PC-9 (cell line): Measurements from ENCODE around the gene LACRT. TPM values are rescaled to one million over a fixed set of nuclear protein-coding genes. Genes with fewer than 3 reads are reported as not detected.

Experiments
- BruUV-seq: library from RNA; stranded (reverse); fragments of 400-500 nt; replicated peaks from 2 replicates; lab custom pipeline; 2021; lab: Mats Ljungman, UMichigan
- CTCF ChIA-PET: fragments of 300-600 bp; sonication (Branson Sonifier 250); formaldehyde crosslinking; loops from one replicate; lab custom pipeline; 2022; ENCODE audit warnings: antibody characterized with exemption; lab: Charles Lee
- POLR2A ChIA-PET: fragments of 300-600 bp; sonication (Branson Sonifier 250); formaldehyde crosslinking; loops from one replicate; lab custom pipeline; 2022; ENCODE audit warnings: antibody characterized with exemption; ENCODE audit not compliant: unreplicated experiment; lab: Charles Lee
- DNase-seq, 2 experiments: peaks; one replicate each; pipeline versions ENCODE4 v3.0.0 to v3.0.0-alpha.2; 2015 to 2022; ENCODE audit warnings: mixed read lengths in 1 of 2
- H2AFZ ChIP-seq: fragments of 200-600 bp; sonication (generic); 2 replicates; pipeline ENCODE4 v1.8.1; 2017; ENCODE audit warnings: antibody characterized with exemption
- H3F3A ChIP-seq: fragments of 200-600 bp; sonication (generic); 2 replicates; pipeline ENCODE4 v1.8.1; 2017; ENCODE audit warnings: antibody characterized with exemption, mild to moderate bottlenecking, low read depth; ENCODE audit not compliant: insufficient read depth
- H3K27ac ChIP-seq: fragments of 200-600 bp; sonication (generic); 2 replicates; pipeline ENCODE4 v1.6.1; 2016; ENCODE audit warnings: mixed run types
- H3K27me3 ChIP-seq: fragments of 200-600 bp; sonication (generic); 2 replicates; pipeline ENCODE4 v1.6.1; 2016; ENCODE audit warnings: low read depth, mixed run types; ENCODE audit not compliant: insufficient read depth
- H3K36me3 ChIP-seq: fragments of 200-600 bp; sonication (generic); 2 replicates; pipeline ENCODE4 v1.6.1; 2016; ENCODE audit warnings: low read depth, mixed run types
- H3K4me1 ChIP-seq: fragments of 200-600 bp; sonication (generic); replicated peaks from 2 replicates; pipeline ENCODE4 v1.6.1; 2016; ENCODE audit warnings: mixed run types; ENCODE audit not compliant: insufficient read depth
- H3K4me2 ChIP-seq: fragments of 200-600 bp; sonication (generic); 2 replicates; pipeline ENCODE4 v1.6.1; 2017; ENCODE audit warnings: mixed run types
- H3K4me3 ChIP-seq: fragments of 200-600 bp; sonication (generic); 2 replicates; pipeline ENCODE4 v1.6.1; 2016; ENCODE audit warnings: mixed run types
- H3K79me2 ChIP-seq: fragments of 200-600 bp; sonication (generic); 2 replicates; pipeline ENCODE4 v1.6.1; 2017; ENCODE audit warnings: low read depth, mixed run types
- H3K9me2 ChIP-seq: fragments of 200-600 bp; sonication (generic); 2 replicates; pipeline ENCODE4 v1.8.1; 2017; ENCODE audit warnings: mild to moderate bottlenecking; ENCODE audit not compliant: insufficient read depth
- H3K9me3 ChIP-seq: fragments of 200-600 bp; sonication (generic); 2 replicates; pipeline ENCODE4 v1.8.1; 2016; ENCODE audit warnings: low read depth; ENCODE audit not compliant: insufficient read depth
- H4K20me1 ChIP-seq: fragments of 200-600 bp; sonication (generic); 2 replicates; pipeline ENCODE4 v1.8.1; 2017; ENCODE audit not compliant: insufficient read depth
- EZH2 ChIP-seq: fragments of 200-600 bp; sonication (generic); IDR thresholded peaks from 2 replicates; pipeline ENCODE4 v1.8.0; 2017; ENCODE audit warnings: antibody characterized with exemption, low read depth
- intact Hi-C: fragments of 100-400 bp; cut with micrococcal nuclease; formaldehyde crosslinking; loops from one replicate; pipeline ENCODE4 v1.10.0; 2022; ENCODE audit not compliant: unreplicated experiment
- total RNA-seq: library from RNA; stranded (reverse); gene quantifications from 2 replicates; pipeline ENCODE4 v1.2.3, GENCODE V29; 2021
- TF ChIP-seq, protein P1 (sequence below): fragments of 200-600 bp; sonication (generic); conservative IDR thresholded peaks from 2 replicates; pipeline ENCODE4 v1.6.1; 2017; ENCODE audit warnings: mixed run types, antibody characterized with exemption, mild to moderate bottlenecking, moderate library complexity

The LACRT gene
- total RNA-seq, 1 experiment from 2014 or later = not detected

DNA sequence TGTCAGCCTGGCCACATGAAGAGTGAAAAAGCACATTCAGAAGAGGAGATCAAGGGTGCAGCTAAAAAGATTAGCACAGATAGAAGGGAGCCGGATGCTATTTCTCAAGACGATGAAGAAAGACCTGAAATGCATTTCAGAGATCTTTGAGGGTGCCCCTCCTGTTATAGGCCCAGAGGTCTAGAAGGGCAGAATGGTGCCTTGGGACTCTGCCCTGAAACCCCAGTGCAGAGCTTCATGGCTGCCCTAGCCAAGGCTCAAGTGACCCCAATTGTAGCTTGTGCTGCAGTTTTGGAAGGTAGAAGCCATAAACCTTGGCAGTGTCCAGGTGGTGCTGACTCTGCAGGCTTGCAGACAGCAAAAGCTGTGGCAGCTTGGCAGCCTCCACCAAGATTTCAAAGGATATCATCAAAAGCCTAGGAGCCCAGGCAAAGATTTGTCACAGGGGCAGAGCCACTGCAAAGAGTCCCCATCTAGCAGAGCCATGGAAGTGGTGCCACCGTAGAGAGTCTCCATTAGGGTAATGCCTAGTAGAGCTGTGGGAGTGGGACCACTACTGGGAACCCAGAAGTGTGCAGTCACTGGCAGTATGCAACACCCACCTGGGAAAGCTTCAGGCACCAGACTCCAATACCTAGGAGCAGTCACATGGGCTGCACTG lies 6.4 kb downstream of the LACRT start:
- Histone ChIP-seq H3K27ac (no peak overlapping the region), H3K4me3 (no peak overlapping the region), H3K9me2 (no peaks in the 10 kb centered on the region), H3K27me3 (peaks cover 22% of the 10 kb centered on the region), H3K79me2 (no peaks in the 10 kb centered on the region), H3K4me2 (no peak overlapping the region), H3K4me1 (no peaks in the 10 kb centered on the region), H2AFZ (no peak overlapping the region), H3K9me3 (no peaks in the 10 kb centered on the region), H3F3A (no peaks in the 10 kb centered on the region), H4K20me1 (no peaks in the 10 kb centered on the region), H3K36me3 (no peaks in the 10 kb centered on the region)
- POLR2A ChIA-PET = no interaction called here
- no peak for DNase-seq
- TF ChIP-seq, protein P1, sequence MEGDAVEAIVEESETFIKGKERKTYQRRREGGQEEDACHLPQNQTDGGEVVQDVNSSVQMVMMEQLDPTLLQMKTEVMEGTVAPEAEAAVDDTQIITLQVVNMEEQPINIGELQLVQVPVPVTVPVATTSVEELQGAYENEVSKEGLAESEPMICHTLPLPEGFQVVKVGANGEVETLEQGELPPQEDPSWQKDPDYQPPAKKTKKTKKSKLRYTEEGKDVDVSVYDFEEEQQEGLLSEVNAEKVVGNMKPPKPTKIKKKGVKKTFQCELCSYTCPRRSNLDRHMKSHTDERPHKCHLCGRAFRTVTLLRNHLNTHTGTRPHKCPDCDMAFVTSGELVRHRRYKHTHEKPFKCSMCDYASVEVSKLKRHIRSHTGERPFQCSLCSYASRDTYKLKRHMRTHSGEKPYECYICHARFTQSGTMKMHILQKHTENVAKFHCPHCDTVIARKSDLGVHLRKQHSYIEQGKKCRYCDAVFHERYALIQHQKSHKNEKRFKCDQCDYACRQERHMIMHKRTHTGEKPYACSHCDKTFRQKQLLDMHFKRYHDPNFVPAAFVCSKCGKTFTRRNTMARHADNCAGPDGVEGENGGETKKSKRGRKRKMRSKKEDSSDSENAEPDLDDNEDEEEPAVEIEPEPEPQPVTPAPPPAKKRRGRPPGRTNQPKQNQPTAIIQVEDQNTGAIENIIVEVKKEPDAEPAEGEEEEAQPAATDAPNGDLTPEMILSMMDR = no peak
- TF ChIP-seq EZH2 = no peak
- intact Hi-C loops = no loop called here
- no TSS peak for BruUV-seq
- CTCF ChIA-PET = no interaction called here

DNA sequence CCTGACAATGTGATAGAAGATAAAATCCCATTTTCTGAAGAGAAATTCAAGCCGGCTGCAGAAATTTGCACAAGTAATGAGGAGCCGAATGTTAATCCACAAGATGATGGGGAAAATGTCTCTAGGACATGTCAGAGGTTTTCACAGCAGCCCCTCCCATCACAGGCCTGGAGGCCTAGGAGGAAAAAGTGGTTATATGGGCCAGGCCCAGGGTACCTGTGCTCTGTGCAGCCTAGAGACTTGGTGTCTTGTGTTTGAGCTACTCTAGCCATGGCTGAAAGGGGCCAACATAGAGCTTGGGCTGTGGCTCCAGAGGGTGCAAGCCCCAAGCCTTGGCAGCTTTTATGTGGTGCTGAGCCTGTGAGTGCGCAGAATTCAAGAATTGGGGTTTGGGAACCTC lies 7.4 kb downstream of the LACRT start:
- H3K9me2 ChIP-seq = no peaks in the 10 kb centered on the region
- H3F3A ChIP-seq = no peaks in the 10 kb centered on the region
- CTCF ChIA-PET = no interaction called here
- no peak overlapping the region for H3K27ac ChIP-seq
- H3K9me3 ChIP-seq = no peaks in the 10 kb centered on the region
- DNase-seq = no peak
- TF ChIP-seq, protein P1 = no peak
- no peak for TF ChIP-seq EZH2
- POLR2A ChIA-PET = no interaction called here
- no peak overlapping the region for H2AFZ ChIP-seq
- BruUV-seq = no TSS peak
- H3K27me3 ChIP-seq = peaks cover 12% of the 10 kb centered on the region; the same call in 1 of the 2 replicates
- no peaks in the 10 kb centered on the region for H3K79me2 ChIP-seq
- H3K4me1 ChIP-seq = no peaks in the 10 kb centered on the region
- H4K20me1 ChIP-seq = no peaks in the 10 kb centered on the region
- no peaks in the 10 kb centered on the region for H3K36me3 ChIP-seq
- H3K4me2 ChIP-seq = no peak overlapping the region
- H3K4me3 ChIP-seq = no peak overlapping the region
- intact Hi-C loops = no loop called here

DNA sequence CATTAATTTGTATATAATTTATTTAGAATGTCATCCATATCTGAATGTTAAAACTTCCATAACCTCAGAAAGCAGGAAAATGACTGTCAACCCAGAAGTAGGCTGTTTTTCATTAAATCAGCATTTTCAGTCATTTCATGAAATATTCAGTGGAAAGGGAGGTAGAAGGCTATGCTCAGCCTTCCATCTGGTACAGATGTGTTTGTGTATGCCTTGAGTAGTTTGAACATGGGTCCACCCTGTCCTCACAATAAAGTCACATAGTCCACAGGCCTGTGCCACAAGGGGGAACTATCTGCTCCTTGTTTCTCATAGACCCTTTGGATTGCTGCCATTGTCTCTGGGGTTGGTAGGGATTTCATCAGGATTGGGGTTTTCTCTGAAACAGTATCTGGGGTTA lies 9.1 kb downstream of the LACRT start:
- TF ChIP-seq, protein P1 = no peak
- TF ChIP-seq EZH2 = no peak
- BruUV-seq = no TSS peak

More for the DNA sequence above, 9.1 kb downstream of the LACRT start:
- CTCF ChIA-PET = no interaction called here
- no peak overlapping the region for H3K4me2 ChIP-seq
- POLR2A ChIA-PET = no interaction called here
- no peak overlapping the region for H3K4me3 ChIP-seq
- H3F3A ChIP-seq = no peaks in the 10 kb centered on the region
- H3K9me3 ChIP-seq = no peaks in the 10 kb centered on the region
- no peaks in the 10 kb centered on the region for H3K79me2 ChIP-seq
- DNase-seq = no peak
- H4K20me1 ChIP-seq = no peaks in the 10 kb centered on the region
- H3K27me3 ChIP-seq = 0 out of 2 replicates have a peak, but pooled peaks cover 5% of the 10 kb centered on the region
- H2AFZ ChIP-seq = no peak overlapping the region
- intact Hi-C loops = no loop called here
- no peaks in the 10 kb centered on the region for H3K36me3 ChIP-seq
- H3K9me2 ChIP-seq = no peaks in the 10 kb centered on the region
- no peak overlapping the region for H3K27ac ChIP-seq
- H3K4me1 ChIP-seq = no peaks in the 10 kb centered on the region
